Measurements from ENCODE around the gene EPB41.
"Not testable (repeated sequence)": the region's sequence is repeated elsewhere in the genome, so short reads cannot be mapped to it uniquely, and the experiment has no call there.

The EPB41 gene

DNA sequence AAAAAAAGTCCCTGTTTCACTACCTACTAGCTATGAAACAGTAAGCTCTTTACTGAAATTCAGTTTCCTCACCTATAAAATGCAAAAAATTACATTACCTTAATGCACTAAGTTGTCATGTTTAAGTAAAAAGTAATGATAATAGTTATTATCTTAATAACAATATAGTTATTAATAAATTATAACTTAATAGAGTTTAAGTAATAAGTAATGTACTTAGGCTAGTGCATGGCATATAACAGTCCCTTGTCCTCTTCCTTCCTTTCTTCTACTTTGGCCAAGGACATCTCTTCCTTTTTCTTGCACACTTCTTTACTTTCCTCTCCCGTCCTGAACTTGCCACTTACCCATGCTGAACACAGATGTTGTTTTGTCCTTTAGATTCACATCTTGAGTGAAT lies 200.3 kb downstream of the EPB41 start:
- no peak for DNase-seq

DNA sequence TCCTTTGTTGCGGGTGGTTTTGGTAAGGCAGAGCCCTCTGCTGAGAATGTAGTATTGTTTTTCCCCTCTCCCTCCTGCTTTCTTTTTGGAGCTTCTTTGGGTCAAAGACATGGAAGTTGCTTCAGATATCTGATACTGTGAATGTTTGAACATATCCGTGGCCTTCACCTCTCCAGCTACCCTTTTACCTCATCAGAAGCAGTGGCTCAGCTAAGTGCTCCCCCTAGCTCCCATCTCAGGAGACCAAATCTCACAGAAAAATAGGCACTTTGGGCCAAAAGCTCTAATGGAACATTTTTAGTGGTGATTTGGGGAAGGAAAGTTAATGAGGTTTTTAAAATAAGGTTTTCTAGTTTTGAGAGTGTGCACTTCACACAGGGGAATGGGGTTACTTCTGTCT lies 203.0 kb downstream of the EPB41 start:
- no peak for DNase-seq

DNA sequence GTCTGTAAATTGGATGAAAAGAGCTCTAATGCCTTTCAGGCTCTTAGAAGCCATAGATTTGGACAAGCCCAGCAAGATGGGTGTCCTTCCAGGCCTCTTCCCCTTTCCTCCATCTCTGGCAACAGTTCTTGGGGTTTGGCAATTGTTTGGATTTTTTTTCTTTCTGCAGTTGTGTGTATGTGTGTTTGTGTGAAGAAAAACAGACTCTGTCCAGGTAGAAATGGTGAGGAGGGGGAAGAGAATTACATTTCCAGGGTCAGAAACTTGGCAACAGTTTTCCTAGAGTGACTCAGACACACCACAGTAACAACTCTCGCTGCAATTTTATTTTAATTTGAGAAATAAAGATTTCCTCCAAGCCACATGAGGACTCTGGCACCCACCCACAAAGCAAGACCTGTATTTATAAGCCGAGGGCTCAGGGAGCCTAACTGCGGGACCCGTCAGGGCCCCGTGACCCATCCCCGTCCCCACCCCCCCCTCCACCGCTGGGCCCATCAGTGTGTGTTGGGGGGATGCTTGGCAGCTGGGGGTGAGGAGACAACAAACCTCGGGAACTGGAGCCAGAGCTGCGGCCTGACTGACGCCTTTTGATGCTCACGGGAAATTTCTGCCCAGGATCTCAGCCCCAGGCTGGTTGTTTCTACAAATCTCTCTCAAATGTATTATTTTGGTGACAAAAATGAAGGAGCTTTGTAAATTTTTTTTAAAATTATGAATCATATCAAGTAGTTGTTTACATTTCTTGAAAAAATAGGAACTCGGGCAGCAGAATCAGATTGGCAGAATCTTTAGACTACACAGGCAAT lies 205.0 kb downstream of the EPB41 start:
- no peak for DNase-seq

DNA sequence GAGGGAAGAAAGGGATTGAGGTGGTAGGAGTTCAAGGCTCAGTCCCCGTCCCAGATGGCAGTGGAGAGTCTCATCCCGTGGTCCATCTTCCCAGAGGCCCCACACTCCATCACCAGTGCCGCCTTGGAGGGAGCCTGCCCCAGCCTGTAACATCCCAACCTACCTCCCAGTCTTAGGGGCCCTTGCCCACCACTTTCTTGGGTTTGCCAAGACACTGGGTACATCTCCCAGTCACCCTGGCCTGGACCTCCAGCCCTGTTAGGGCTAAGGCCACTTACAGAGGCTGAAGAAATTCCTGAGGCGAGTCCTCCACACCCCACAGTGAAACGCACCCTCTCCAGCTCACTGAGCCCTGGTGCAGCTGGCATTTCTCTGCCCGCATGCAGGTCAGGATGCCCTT lies 206.0 kb downstream of the EPB41 start:
- no peak for DNase-seq

DNA sequence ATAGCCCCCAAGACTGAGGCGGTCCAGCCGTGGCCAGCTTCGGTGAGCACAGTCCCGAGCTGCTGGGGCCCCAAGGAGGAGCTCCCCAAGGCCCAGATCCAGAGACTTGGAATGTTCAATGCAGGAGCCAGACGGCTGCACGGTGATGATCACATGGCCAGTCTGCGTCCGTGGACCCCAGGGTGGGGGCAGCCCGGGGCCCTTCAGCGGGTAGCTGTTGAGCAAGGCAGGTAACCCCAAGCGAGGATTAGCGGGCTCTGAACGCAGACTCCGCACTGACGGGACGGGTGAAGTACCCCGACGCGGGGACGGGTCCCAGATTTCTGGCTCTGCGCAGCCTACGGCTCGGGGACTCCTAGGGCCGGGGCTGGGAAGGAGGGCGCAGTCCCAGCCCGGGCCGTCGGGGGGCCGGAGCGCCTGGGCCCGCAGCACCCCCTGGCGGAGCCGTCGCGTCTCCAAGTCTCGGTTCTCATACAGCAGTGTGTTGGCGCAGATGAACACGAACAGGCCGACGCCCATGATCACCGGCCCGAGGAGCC lies 206.6 kb downstream of the EPB41 start:
- peak; percentile 43 for DNase-seq

DNA sequence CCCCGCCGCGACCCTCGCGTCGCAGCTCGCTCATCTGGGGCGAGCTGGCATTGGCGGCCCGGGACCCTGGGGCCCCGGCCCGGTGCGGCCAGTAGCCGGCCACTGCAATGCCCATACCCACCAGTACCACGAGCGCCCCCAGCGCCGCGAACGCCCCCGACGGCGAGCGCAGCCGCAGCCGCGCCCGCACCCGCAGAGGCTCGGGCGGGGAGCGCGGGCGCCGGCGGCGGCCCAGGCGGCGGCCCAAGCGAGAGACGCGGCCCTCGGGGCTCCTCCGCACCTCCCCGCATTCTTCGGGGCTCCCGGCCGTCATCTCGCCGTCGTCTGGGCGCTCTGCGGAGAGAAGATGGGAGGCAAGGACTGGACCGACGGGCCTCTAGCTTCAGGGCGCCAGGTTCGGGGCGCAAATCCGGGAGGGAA lies 207.2 kb downstream of the EPB41 start:
- no peak for DNase-seq

DNA sequence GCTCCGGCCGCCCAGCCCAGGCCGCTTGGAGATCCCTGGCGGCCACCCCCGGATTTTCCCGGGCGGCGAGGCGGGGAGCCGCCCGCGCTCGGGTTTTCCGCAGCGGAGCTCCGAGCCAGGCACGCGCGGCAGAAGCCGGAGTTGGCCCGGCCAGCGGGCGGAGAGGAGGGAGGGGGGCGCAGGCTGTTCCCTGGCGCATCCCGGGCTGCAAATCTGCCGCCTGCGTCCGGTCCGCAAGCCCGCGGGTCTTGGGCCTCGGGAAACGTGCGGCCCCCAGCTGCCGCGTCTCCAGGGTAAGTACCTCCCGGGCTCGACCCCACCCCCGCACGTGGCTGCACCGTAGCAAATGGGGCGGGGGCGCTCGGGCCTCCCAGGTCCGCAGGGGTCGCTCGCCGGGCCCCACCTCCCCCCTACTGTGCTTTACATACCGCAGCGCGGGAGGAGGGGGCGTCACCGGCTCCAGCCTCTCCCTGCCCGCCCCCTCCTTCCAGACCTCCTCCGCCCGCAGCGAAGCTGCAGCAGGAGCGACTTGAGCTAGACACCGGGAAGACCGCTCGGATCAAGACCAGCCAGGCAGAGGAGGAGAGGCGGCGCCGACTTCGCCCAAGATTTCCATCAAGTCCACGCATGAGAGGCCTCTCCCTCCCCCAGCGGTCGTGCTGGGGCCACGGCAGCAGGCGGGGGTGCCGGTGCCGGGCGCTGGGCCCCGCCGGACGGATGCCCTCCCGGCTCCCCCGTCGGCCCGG lies 207.7 kb downstream of the EPB41 start:
- no peak for DNase-seq

DNA sequence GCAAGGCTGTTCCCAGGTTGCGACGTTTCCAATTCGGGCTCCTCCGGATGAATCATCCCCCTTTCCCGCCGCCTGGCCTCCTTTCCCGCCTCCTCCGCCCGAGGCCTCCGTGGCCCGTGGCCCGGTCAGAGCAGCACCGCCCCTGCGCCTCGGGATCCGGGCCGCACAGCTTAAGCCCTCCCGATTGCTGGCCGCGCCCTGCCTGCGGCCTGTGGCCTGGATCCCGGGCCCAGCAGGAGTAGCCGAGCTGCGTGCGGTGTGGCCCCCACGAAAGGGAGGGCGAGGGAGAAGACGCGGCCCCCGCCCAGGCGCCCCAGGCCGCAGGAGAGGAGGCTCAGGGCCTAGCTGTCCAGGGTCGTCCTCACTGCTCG lies 208.3 kb downstream of the EPB41 start:
- no peak for DNase-seq

DNA sequence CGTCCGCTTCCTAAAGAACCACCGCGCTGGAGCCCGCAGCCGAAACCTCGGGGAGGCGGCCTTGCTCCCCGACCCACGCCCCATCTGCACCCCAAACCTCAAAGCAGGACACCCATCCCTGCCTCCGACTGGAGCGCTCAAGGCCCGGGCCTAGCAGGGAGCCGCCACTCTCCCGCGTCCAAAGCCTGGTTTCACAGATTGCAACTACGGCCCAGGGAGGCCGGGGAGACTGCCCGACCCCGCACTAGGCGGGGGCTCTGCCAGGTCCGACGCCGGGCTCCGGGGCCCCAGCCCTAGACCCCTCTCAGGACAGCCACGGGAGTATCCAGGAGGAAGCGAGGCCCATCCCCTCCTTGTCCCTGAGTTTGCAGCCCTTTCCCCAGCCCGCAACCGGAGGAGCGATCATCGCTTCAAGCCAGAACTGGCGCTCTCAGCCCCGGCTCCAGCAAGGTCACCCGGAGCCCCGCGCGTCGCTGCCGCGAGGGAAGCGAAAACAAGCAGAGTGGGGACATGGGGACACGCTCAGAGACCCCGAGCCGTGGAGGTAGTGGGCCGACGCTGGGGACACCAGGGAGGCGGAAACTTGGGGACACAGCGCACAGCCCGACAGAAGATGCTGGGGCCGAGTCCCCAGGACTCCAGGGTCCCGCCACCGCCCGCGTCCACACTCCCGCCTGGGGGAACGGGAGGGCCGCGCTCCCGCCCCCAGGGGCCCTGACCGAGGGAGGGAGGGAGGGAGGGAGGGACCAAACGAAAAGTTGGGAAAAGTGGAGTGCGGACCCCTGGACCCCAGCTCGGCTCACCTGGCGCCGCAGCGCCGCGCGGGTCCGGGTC lies 208.9 kb downstream of the EPB41 start:
- DNase-seq = no peak

DNA sequence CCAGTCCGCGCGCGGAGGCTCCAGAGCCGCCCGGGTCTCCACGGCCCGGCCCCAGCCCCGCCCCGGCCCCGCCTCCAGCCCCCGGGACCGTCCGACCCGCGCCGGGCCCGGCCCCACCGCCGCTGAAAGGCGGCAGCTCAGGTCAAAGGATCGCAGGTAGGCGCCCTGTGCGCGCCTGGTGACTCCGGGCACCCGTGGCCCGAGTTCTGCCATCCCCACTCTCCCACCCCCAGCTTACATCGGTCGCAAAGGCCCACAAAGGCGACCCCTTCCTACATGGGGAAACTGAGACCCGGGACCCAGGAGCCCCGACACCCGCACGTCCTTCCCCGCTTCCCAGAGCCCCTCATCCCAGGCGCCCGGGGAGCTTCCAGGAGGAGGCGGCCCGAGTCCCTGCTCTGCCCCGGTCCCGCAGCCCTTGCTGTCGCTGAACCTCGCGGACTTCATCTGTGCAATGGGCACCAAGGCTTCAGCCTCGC lies 209.6 kb downstream of the EPB41 start, which contains the start of gene TMEM200B:
TMEM200B (minus strand) TSS at position 17 of the 479 bp plus-strand sequence. CDS start 2,075 bp downstream, outside the sequence.
- no peak for DNase-seq

DNA sequence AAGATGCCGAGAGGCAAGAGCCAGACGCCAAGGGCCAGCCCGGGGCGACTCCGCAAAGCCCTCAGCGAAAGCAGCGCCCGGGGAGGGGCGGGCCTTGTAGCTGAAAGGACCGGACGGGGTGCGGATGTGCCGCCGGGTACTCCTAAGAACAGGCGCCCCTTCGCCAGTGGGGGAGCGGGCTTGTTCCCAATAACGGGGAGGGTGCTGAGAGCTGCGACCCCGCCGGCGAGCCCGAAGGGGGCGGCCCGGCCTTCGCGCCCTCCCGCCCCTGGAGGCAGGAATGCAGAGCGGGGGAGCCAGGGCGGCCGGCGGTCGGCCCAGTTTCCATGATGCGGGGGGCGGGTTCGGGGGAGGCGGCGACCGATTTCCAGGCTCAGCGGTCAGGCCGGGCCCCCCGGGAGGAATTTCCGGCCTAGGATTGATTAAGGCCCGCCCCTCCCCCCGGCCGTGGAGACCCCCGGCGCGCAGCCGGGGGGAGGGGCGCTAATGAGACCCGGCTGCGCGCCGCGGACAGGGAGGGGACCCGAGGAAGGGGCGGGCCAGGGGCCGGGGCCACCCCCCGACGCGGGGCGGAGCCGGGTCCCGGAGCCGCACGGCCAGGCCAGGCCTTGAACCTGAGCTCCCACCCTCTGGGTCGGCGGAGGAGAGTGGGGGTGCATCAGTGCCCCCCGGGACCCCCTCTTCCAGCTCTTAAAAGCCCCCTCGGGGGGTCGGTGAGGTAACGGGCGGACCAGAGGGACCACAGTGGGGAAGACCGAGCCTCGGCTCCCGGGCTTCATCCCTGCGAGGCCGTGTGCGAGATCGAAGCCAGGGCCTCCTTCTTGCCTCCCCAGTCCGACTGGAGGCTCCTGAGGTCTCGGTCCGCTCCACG lies 210.2 kb downstream of the EPB41 start:
- peak; percentile 38 for DNase-seq

DNA sequence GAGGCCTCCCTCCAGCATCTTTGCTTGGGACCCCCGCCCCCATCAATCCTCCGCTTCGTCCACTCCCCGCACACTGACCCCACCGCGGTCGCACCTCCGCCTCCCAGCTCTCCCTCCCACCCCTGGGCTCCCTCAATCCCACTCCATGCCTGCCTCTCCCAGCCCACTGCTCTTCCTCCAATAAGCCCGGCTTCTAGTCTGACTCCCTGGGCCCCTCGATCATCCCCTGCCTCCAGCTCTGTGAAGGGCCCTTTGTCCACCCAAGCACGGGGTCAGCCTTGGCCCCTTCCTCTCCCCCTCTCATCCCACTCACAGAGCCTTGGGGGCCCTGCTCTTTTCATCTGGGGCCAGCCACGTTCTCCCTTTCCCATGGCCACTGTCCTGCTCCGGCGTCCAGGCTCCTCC lies 210.9 kb downstream of the EPB41 start:
- no peak for DNase-seq

DNA sequence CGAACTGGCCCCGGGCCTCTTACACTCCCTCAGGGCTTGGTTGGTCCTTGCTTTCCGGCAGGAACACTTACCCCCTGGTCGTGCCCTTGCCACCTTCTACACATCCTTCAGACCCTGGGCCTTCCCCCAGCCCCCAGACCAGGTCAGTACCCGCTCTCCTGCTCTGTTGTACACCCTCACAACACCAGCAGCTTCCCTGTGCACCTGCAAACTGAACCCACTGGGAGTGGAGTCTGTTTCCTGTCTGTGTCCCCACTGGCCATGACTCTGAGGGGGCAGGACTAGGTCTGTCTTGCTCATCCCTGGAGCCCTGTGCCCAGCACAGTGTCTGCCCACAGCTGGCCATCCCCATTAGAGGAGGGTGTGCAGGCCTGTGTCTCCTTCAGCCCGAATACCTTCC lies 211.4 kb downstream of the EPB41 start:
- DNase-seq = no peak

DNA sequence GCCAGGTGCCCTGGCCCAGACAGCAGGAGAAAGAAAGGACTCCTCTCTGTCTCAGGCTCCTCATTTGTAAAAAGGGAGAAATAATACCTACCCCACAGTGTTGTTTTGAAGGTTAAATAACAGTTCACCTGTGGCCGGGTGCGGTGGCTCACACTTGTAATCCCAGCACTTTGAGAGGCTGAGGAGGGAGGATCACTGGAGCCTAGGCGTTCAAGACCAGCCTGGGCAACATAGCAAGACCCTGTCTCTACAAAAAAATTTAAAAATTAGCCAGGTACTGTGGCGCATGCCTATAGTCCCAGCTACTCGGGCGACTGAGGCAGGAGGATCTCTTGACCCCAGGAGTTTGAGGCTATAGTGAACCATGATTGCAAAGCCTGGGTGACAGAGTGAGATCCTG lies 211.8 kb downstream of the EPB41 start:
- no peak for DNase-seq

DNA sequence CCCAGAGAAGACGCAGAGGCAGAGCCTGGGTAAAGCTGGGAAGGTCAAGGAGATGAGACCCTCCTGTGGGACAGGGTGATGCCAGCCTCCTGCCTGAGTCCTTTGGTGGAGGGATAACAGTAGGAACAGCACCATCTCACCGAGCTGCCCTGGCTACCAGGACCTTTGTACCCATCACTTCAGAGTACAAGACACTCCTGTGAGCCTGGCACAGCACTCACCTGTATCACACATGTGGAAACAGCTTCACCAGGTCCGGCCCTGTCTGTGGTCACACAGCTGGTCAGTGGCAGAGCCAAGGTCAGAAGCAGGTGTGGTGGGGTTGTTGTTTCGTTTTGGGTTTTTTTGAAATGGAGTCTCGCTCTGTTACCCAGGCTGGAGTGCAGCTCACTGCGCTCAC lies 214.4 kb downstream of the EPB41 start:
- DNase-seq = no peak

DNA sequence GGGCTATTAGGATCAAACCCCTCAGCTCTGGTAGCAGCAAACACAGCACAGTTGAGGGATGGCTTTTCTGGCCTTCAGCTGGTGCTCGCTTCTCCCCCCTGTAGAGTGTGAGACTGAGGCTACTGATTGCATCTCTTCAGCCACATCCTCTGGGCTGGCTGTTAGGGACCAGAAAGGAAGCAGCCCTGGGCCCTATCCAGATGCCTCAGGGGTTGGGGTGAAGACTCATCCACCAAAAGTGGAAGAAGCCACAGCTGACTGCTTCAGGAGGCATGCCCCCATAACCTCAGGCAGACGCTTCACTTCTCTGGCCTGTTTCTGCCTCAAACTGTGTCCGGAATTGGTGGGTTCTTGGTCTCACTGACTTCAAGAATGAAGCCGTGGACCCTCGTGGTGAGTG lies 215.5 kb downstream of the EPB41 start:
- no peak for DNase-seq

DNA sequence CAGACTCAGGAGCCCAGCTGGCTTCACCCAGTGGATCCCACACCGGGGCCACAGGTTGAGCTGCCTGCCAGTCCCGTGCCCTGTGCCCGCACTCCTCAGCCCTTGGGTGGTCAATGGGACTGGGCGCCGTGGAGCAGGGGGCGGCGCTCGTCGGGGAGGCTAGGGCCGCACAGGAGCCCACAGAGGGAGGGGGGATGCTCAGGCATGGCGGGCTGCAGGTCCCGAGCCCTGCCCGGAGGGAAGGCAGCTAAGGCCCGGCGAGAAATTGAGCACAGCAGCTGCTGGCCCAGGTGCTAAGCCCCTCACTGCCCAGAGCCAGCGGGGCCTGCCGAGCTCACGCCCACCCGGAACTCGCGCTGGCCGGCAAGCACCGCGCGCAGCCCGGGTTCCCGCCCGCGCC lies 216.7 kb downstream of the EPB41 start:
- not testable (repeated sequence) for DNase-seq

DNA sequence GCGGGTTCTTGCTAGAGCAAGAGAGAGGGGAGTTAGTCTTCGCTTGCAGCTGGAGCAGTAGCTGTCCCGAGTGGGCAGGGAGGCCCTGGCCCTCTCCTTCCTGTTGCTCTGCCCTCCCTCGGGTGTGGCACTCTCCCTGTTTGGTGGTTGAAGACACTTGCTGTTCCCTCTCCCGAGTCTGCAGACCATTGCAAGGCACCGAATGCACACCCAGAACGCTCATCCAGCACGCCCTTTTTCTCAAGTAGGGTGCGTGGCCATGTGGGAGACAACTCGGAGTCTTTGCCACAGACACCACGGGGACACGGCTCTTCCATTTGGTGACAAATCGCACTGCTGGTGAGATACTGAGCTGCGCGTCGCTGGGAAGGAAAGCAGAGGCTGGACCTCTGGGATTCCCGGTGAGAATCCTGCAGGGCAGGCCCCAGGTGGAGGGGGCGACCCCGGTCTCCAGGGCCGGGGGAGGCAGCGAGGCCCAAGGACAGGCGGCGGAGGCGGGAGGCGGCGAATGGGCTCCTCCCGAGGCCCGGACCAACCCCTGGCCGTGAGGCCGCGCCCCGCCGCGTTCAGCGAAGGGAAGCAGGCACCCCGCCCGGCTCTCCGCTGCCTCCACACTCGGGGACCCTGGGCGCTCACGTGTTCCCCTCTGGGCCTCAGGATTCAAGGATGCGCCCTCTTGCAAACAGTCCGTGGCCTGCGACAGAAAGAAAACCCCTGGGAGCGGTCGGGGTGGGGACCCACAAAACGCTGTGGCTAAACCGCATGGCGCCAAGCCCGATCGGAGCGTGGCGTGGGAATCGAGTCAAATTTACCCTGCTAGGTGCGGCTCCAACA lies 219.7 kb downstream of the EPB41 start:
- DNase-seq = no peak

DNA sequence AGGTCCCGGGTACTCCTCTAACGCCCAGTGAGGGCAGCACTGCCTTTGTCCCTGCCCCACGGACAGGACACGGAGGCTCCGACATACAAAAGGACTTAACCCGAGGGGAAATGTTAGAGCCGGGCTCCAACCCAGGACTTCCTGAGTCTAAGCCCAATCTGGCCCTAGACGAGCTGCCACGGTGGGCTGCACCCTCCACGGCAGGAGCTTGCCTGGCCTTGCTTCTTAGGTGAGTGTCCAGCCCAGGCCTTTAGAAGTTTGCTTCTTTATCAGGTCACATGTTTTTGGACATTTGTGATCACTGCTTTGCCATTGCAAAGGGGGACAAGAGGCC lies 220.3 kb downstream of the EPB41 start:
- no peak for DNase-seq

DNA sequence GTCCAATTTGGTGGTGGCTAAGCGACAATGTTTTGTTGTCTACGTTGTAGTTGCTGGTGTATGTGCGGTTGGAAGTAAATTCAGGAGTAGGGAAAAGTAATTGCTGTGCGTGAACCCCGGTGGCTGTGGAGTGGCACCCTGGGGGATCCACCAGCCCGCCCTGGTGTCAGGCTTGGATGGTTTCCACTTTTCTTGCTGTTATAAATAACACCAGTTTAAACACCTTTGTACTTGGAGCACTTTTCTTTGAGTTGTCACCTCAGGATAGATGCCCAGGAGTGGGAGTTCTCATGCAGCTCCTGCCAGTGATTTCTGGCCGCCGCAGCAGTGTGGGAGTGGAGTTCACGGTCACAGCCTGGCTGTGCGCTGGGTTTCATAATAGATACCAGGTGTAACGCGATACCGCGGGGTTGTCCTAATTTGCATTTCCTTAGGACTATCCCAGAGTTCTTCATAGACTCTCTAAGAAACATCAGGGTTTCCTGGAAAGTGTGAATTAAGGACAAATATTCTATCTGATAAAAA lies 222.1 kb downstream of the EPB41 start:
- no peak for DNase-seq

DNA sequence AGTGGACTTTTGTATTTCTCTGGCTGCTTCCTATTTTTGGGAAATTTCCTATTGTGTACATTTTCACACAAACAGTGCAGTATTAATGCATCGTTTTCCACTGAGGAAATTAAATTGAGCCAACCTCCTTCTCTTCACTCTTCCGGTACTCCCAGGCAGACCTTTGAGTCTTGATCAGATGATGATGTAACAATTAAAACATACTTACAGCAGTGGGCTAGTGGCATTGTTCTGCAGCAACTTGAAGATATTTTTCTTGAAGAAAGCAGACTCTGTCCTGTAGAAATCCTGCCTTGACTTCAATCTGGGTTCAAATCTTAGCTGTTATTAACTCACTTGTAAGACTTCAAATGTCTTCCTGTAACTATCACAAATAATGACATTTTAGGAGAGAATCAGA lies 228.3 kb downstream of the EPB41 start:
- no peak for DNase-seq

Measured in effector CD4-positive, alpha-beta T cell (primary cell).